ENCODE measurements around the gene TP73. TPM values are rescaled to one million over a fixed set of nuclear protein-coding genes. Genes with fewer than 3 reads are reported as not detected.

Gene TP73
- total RNA-seq, 1 experiment from 2014 or later, result 2.6 TPM

- no peak for DNase-seq (ENCODE audit: low read depth)
Observed at GRCh38 chr1:3651026-3651929, 1.0 kb upstream of the TP73 start.

GRCh38 chr1:3652548-3653285 is 401 bp downstream of the TP73 start:
- no peak for DNase-seq (ENCODE audit: low read depth)

GRCh38 chr1:3653286-3653618 is 936 bp downstream of the TP73 start:
- no peak for DNase-seq (ENCODE audit: low read depth)

- no peak for DNase-seq (ENCODE audit: low read depth)
Observed at GRCh38 chr1:3654549-3655281, 2.4 kb downstream of the TP73 start.

GRCh38 chr1:3656450-3657095 is 4.3 kb downstream of the TP73 start:
- no peak for DNase-seq (ENCODE audit: low read depth)

- no peak for DNase-seq (ENCODE audit: low read depth)
Observed at GRCh38 chr1:3657096-3657475, 4.8 kb downstream of the TP73 start.

- DNase-seq (ENCODE audit: low read depth), result no peak
Observed at GRCh38 chr1:3657578-3658230, 5.4 kb downstream of the TP73 start.

- DNase-seq (ENCODE audit: low read depth), result no peak
Observed at GRCh38 chr1:3658231-3658615, 5.9 kb downstream of the TP73 start.

GRCh38 chr1:3659093-3659492 is 6.8 kb downstream of the TP73 start:
- DNase-seq (ENCODE audit: low read depth), result no peak

- DNase-seq (ENCODE audit: low read depth), result no peak
Observed at GRCh38 chr1:3660704-3661103, 8.4 kb downstream of the TP73 start.

- no peak for DNase-seq (ENCODE audit: low read depth)
Observed at GRCh38 chr1:3661631-3662030, 9.3 kb downstream of the TP73 start.

GRCh38 chr1:3662080-3662671 is 9.9 kb downstream of the TP73 start:
- DNase-seq (ENCODE audit: low read depth), result no peak

- no peak for DNase-seq (ENCODE audit: low read depth)
Observed at GRCh38 chr1:3663999-3664699, 11.8 kb downstream of the TP73 start.

GRCh38 chr1:3664700-3665375 is 12.5 kb downstream of the TP73 start:
- DNase-seq (ENCODE audit: low read depth), result no peak

GRCh38 chr1:3668148-3668547 is 15.8 kb downstream of the TP73 start:
- DNase-seq (ENCODE audit: low read depth), result no peak

GRCh38 chr1:3668585-3669300 is 16.4 kb downstream of the TP73 start:
- DNase-seq (ENCODE audit: low read depth), result peak; percentile 24

- no peak for DNase-seq (ENCODE audit: low read depth)
Observed at GRCh38 chr1:3669421-3669821, 17.1 kb downstream of the TP73 start.

- DNase-seq (ENCODE audit: low read depth), result no peak
Observed at GRCh38 chr1:3669971-3670431, 17.7 kb downstream of the TP73 start.

- DNase-seq (ENCODE audit: low read depth), result no peak
Observed at GRCh38 chr1:3670823-3671265, 18.5 kb downstream of the TP73 start.
